ENCODE measurements around the gene KRTAP10-1.

KRTAP10-1 gene

GRCh38 chr21:44496564-44497550 lies 43.1 kb downstream of the KRTAP10-1 start:
- H3K9me3 ChIP-seq (ENCODE audit: control insufficient read depth, low read length) = no peaks in the 10 kb centered on the region
- H3K36me3 ChIP-seq (ENCODE audit: control insufficient read depth, insufficient read depth, low read length) = no peaks in the 10 kb centered on the region
- peaks cover 8% of the 10 kb centered on the region for H3K27me3 ChIP-seq (ENCODE audit: control insufficient read depth, insufficient read depth, low read length)
- no peak overlapping the region for H3K9ac ChIP-seq (ENCODE audit: low read length)
- H3K4me3 ChIP-seq (ENCODE audit: low read length) = no peak overlapping the region
- H3K4me1 ChIP-seq (ENCODE audit: control insufficient read depth, insufficient read depth, low read length) = peaks cover 14% of the 10 kb centered on the region

DNA sequence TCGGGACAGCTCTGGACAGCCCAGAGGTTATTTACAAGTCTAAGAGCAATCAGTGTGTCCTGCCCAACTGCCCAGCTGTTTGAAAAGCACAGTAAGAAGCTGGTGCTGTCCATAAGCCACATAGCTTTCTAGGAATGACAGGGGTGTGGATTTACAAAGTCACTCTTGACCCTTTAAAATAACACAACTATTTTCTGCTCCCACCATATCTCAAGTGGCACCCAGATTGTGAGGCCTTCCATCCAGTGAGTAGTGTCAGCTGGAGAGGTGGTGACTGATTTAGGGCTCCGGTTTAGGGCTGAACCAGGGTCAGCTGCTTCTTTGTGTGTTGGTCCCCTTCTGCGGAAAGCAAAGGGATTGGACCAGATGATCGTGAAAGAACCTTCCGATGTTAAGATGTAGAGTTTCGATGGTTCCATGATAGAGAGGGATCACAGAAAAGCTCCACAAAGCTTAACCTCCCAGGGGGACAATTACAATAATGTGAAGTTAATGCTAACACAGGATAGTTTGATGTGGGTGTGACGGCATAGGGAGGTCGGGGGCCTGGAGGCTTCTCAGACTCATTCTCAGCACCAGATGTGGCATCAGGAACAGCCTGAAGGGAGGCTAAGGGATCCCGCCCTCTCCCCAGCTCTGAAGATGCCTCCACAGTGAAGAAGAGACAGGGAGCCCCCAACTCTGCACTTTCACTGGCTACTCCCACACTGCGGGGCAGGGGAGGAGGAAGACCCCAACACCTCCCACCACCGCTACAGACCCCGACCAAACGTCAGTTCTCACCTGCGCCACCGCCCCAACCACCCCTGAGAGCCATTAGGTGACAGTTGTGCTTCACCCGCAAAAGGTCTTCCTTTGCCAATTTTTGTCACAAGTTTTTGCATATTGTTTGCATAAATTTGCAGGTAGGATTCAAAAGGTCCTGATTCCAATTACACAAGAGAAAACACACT lies 44.1 kb downstream of the KRTAP10-1 start:
- H3K36me3 ChIP-seq (ENCODE audit: control insufficient read depth, insufficient read depth, low read length) = no peaks in the 10 kb centered on the region
- peaks cover 8% of the 10 kb centered on the region for H3K27me3 ChIP-seq (ENCODE audit: control insufficient read depth, insufficient read depth, low read length)
- H3K9me3 ChIP-seq (ENCODE audit: control insufficient read depth, low read length) = no peaks in the 10 kb centered on the region
- H3K4me3 ChIP-seq (ENCODE audit: low read length) = no peak overlapping the region
- H3K9ac ChIP-seq (ENCODE audit: low read length) = no peak overlapping the region
- H3K4me1 ChIP-seq (ENCODE audit: control insufficient read depth, insufficient read depth, low read length) = peaks cover 14% of the 10 kb centered on the region

DNA sequence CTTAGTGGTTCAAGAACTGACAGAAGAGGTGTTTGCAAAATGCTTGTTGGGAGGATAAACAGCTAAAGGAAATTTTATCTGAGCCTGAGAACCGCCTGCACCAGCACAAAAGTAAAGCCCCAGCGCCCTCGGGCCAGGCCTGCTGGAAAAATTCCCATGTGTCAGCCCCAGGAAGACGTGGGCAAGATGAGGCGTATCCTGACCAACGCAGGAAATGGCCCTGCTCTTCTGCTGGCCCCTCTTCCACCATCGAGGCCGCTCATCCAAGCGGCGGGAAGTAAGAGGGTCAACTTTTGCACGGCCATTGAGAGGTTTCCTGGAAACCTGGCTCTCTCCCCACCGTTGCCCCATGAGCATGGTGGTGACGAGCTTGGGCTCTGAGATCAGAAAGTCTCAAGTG lies 45.0 kb downstream of the KRTAP10-1 start:
- H3K36me3 ChIP-seq (ENCODE audit: control insufficient read depth, insufficient read depth, low read length) = no peaks in the 10 kb centered on the region
- peaks cover 14% of the 10 kb centered on the region for H3K4me1 ChIP-seq (ENCODE audit: control insufficient read depth, insufficient read depth, low read length)
- H3K9me3 ChIP-seq (ENCODE audit: control insufficient read depth, low read length) = no peaks in the 10 kb centered on the region
- peaks cover 6% of the 10 kb centered on the region for H3K27me3 ChIP-seq (ENCODE audit: control insufficient read depth, insufficient read depth, low read length)
- no peak overlapping the region for H3K4me3 ChIP-seq (ENCODE audit: low read length)
- no peak overlapping the region for H3K9ac ChIP-seq (ENCODE audit: low read length)

GRCh38 chr21:44494418-44494817 lies 45.6 kb downstream of the KRTAP10-1 start:
- Histone ChIP-seq H3K36me3 (ENCODE audit: control insufficient read depth, insufficient read depth, low read length) (no peaks in the 10 kb centered on the region), H3K4me1 (ENCODE audit: control insufficient read depth, insufficient read depth, low read length) (peaks cover 14% of the 10 kb centered on the region), H3K9me3 (ENCODE audit: control insufficient read depth, low read length) (no peaks in the 10 kb centered on the region), H3K27me3 (ENCODE audit: control insufficient read depth, insufficient read depth, low read length) (peaks cover under 1% of the 10 kb centered on the region), H3K9ac (ENCODE audit: low read length) (no peak overlapping the region), H3K4me3 (ENCODE audit: low read length) (no peak overlapping the region)

DNA sequence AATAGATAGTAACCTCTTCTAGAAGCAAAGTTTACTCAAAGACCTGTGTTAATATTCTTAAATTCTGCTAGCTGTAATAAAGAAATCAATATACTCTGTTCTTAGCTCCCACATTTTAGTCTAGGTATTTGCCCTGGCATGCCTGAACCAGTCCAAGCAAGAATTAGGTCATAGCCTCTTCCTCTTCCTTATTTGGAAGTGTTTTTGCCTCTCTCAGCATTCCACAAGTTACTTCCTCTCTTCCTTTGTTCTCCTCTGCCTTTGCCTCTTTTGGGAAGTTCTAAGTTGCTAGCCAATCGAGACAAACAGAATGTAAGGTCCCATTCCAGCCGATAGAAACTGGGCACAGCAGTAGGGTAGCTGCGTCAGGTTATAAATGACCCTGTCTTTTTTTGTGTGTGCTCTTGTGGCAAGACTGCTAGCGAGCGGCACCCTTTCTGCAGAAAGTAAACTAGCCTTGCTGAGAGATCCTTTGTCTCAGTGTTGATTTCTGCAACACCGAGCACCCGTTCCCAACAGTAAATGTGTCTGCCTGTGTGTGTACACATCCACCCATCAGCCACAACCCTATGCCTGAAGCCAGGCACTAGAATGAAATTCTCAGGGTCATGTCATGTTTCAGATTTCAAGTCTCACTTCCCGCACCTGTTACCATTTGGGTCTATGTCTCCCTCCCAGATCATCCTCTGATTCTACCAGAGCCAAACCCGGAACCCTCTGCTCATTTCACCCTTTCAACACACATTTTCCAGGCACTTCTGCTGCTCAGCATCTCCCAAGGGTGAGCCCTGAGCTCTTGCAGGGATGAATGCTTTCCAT lies 47.2 kb downstream of the KRTAP10-1 start:
- Histone ChIP-seq H3K9ac (ENCODE audit: low read length) (no peak overlapping the region), H3K27me3 (ENCODE audit: control insufficient read depth, insufficient read depth, low read length) (no peaks in the 10 kb centered on the region), H3K36me3 (ENCODE audit: control insufficient read depth, insufficient read depth, low read length) (no peaks in the 10 kb centered on the region), H3K9me3 (ENCODE audit: control insufficient read depth, low read length) (no peaks in the 10 kb centered on the region), H3K4me1 (ENCODE audit: control insufficient read depth, insufficient read depth, low read length) (no peaks in the 10 kb centered on the region), H3K4me3 (ENCODE audit: low read length) (no peak overlapping the region)

DNA sequence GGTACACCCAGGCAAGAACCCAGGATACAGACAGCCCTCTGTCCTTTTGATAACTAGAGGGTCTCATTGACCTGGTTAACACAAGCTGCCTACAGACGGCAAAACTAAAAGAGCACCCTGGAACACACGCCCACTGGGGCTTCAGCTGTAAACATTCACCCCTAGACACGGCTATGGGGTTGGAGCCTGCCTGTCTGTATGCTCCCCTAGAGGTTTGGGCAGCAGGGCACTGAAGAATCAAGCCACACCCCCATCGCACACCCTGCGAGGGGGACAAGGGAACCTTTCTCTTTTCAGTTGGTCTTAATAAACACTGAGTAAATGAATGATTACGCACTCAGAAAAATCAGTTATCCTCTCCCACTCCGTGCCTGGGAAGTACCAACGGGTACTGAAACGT lies 49.2 kb downstream of the KRTAP10-1 start:
- H3K9ac ChIP-seq (ENCODE audit: low read length) = no peak overlapping the region
- no peaks in the 10 kb centered on the region for H3K4me1 ChIP-seq (ENCODE audit: control insufficient read depth, insufficient read depth, low read length)
- H3K27me3 ChIP-seq (ENCODE audit: control insufficient read depth, insufficient read depth, low read length) = no peaks in the 10 kb centered on the region
- H3K36me3 ChIP-seq (ENCODE audit: control insufficient read depth, insufficient read depth, low read length) = no peaks in the 10 kb centered on the region
- H3K4me3 ChIP-seq (ENCODE audit: low read length) = no peak overlapping the region
- H3K9me3 ChIP-seq (ENCODE audit: control insufficient read depth, low read length) = no peaks in the 10 kb centered on the region

- H3K9me3 ChIP-seq (ENCODE audit: control insufficient read depth, low read length) = no peaks in the 10 kb centered on the region
- no peak overlapping the region for H3K9ac ChIP-seq (ENCODE audit: low read length)
- H3K27me3 ChIP-seq (ENCODE audit: control insufficient read depth, insufficient read depth, low read length) = no peaks in the 10 kb centered on the region
- H3K4me1 ChIP-seq (ENCODE audit: control insufficient read depth, insufficient read depth, low read length) = no peaks in the 10 kb centered on the region
- no peak overlapping the region for H3K4me3 ChIP-seq (ENCODE audit: low read length)
- no peaks in the 10 kb centered on the region for H3K36me3 ChIP-seq (ENCODE audit: control insufficient read depth, insufficient read depth, low read length)
These were observed 49.6 kb downstream of the KRTAP10-1 start for GRCh38 chr21:44490405-44490804.

- Histone ChIP-seq H3K9me3 (ENCODE audit: control insufficient read depth, low read length) (no peaks in the 10 kb centered on the region), H3K27me3 (ENCODE audit: control insufficient read depth, insufficient read depth, low read length) (no peaks in the 10 kb centered on the region), H3K4me3 (ENCODE audit: low read length) (no peak overlapping the region), H3K4me1 (ENCODE audit: control insufficient read depth, insufficient read depth, low read length) (no peaks in the 10 kb centered on the region), H3K9ac (ENCODE audit: low read length) (no peak overlapping the region), H3K36me3 (ENCODE audit: control insufficient read depth, insufficient read depth, low read length) (no peaks in the 10 kb centered on the region)
These were observed 50.0 kb downstream of the KRTAP10-1 start for GRCh38 chr21:44489962-44490361.
